ENCODE measurements around the gene JMY. TPM values are rescaled to one million over a fixed set of nuclear protein-coding genes. Genes with fewer than 3 reads are reported as not detected.

Gene JMY
- total RNA-seq, 1 experiment from 2014 or later: 19.3 TPM

- Mint-ChIP-seq H3K4me1 (ENCODE audit: insufficient read depth, unreplicated experiment) (peaks cover 17% of the 10 kb centered on the region), H3K4me3 (ENCODE audit: unreplicated experiment) (no peak overlapping the region), H3K9me3 (ENCODE audit: unreplicated experiment) (no peaks in the 10 kb centered on the region), H3K36me3 (ENCODE audit: insufficient read depth, unreplicated experiment) (peaks cover 16% of the 10 kb centered on the region), H3K27me3 (ENCODE audit: insufficient read depth, unreplicated experiment) (no peaks in the 10 kb centered on the region), H3K27ac (ENCODE audit: low read depth, unreplicated experiment) (peak overlapping the region; percentile 49)
- intact Hi-C loops (cut with micrococcal nuclease): no loop called here
- ChIA-PET POLR2A (no interaction called here), CTCF (interaction anchor here (0.7 to 1.9 kb wide), 7 partner anchors 9 to 209 kb away, joined by 3 to 11 read pairs (median 4); no protein-coding TSS in a partner anchor)
- DNase-seq (ENCODE audit: unreplicated experiment): peak; percentile 69
- TF ChIP-seq CTCF (IDR thresholded peaks at IDR 0.05; ENCODE audit: unreplicated experiment): peak; percentile 36
- BruUV-seq (replicated peaks): no TSS peak
Measured at GRCh38 chr5:79255786-79256557, 20.0 kb downstream of the JMY start.

- POLR2A ChIA-PET: no interaction called here
- H3K4me1 Mint-ChIP-seq (ENCODE audit: insufficient read depth, unreplicated experiment): peaks cover 17% of the 10 kb centered on the region
- CTCF ChIA-PET: interaction anchor here (0.6 to 1.9 kb wide), 10 partner anchors 10 to 414 kb away, joined by 3 to 11 read pairs (median 4); no protein-coding TSS in a partner anchor
- DNase-seq (ENCODE audit: unreplicated experiment): no peak
- BruUV-seq (replicated peaks): no TSS peak
- H3K27me3 Mint-ChIP-seq (ENCODE audit: insufficient read depth, unreplicated experiment): no peaks in the 10 kb centered on the region
- intact Hi-C loops (cut with micrococcal nuclease): no loop called here
- peaks cover 16% of the 10 kb centered on the region for H3K36me3 Mint-ChIP-seq (ENCODE audit: insufficient read depth, unreplicated experiment)
- TF ChIP-seq CTCF (IDR thresholded peaks at IDR 0.05; ENCODE audit: unreplicated experiment): no peak
- H3K4me3 Mint-ChIP-seq (ENCODE audit: unreplicated experiment): no peak overlapping the region
- H3K27ac Mint-ChIP-seq (ENCODE audit: low read depth, unreplicated experiment): peak overlapping the region; percentile 49
- H3K9me3 Mint-ChIP-seq (ENCODE audit: unreplicated experiment): no peaks in the 10 kb centered on the region
Measured at GRCh38 chr5:79256563-79256962, 20.6 kb downstream of the JMY start.

GRCh38 chr5:79257314-79257713 lies 21.4 kb downstream of the JMY start:
- peaks cover 16% of the 10 kb centered on the region for H3K36me3 Mint-ChIP-seq (ENCODE audit: insufficient read depth, unreplicated experiment)
- POLR2A ChIA-PET: interaction anchor here (0.7 kb wide), 1 partner anchor 1072 kb away, joined by 4 read pairs; no protein-coding TSS in a partner anchor
- no peak for TF ChIP-seq CTCF (IDR thresholded peaks at IDR 0.05; ENCODE audit: unreplicated experiment)
- no peak overlapping the region for H3K27ac Mint-ChIP-seq (ENCODE audit: low read depth, unreplicated experiment)
- H3K9me3 Mint-ChIP-seq (ENCODE audit: unreplicated experiment): no peaks in the 10 kb centered on the region
- intact Hi-C loops (cut with micrococcal nuclease): no loop called here
- CTCF ChIA-PET: interaction anchor here (0.6 to 1.9 kb wide), 8 partner anchors 11 to 413 kb away, joined by 3 to 11 read pairs (median 4); no protein-coding TSS in a partner anchor
- DNase-seq (ENCODE audit: unreplicated experiment): no peak
- H3K4me1 Mint-ChIP-seq (ENCODE audit: insufficient read depth, unreplicated experiment): peaks cover 17% of the 10 kb centered on the region
- no peaks in the 10 kb centered on the region for H3K27me3 Mint-ChIP-seq (ENCODE audit: insufficient read depth, unreplicated experiment)
- no peak overlapping the region for H3K4me3 Mint-ChIP-seq (ENCODE audit: unreplicated experiment)
- no TSS peak for BruUV-seq (replicated peaks)

GRCh38 chr5:79258801-79259200 lies 22.9 kb downstream of the JMY start:
- no TSS peak for BruUV-seq (replicated peaks)
- Mint-ChIP-seq H3K9me3 (ENCODE audit: unreplicated experiment) (no peaks in the 10 kb centered on the region), H3K27ac (ENCODE audit: low read depth, unreplicated experiment) (no peak overlapping the region), H3K36me3 (ENCODE audit: insufficient read depth, unreplicated experiment) (peaks cover 7% of the 10 kb centered on the region), H3K4me1 (ENCODE audit: insufficient read depth, unreplicated experiment) (peaks cover 17% of the 10 kb centered on the region), H3K4me3 (ENCODE audit: unreplicated experiment) (no peak overlapping the region), H3K27me3 (ENCODE audit: insufficient read depth, unreplicated experiment) (no peaks in the 10 kb centered on the region)
- DNase-seq (ENCODE audit: unreplicated experiment): no peak
- intact Hi-C loops (cut with micrococcal nuclease): no loop called here
- POLR2A ChIA-PET: no interaction called here
- no peak for TF ChIP-seq CTCF (IDR thresholded peaks at IDR 0.05; ENCODE audit: unreplicated experiment)
- CTCF ChIA-PET: interaction anchor here (0.7 to 1.2 kb wide), 6 partner anchors 8 to 239 kb away, joined by 3 to 5 read pairs (median 4); no protein-coding TSS in a partner anchor
